Duodenal mucosa (tissue), 2 donors: ENCODE results near the gene TTC39C.

Source experiments
- H3K27ac ChIP-seq: one replicate; pipeline ENCODE4 v1.7.0; 2013; ENCODE audit warnings: low read depth, low read length
- H3K27me3 ChIP-seq, 2 donors: one replicate each; pipeline ENCODE4 v1.7.0; 2013; ENCODE audit warnings: low read length in 2 of 2, control low read depth in 1 of 2; ENCODE audit not compliant: insufficient read depth in 2 of 2, control insufficient read depth in 1 of 2
- H3K36me3 ChIP-seq, 2 donors: one replicate each; pipeline ENCODE4 v1.7.0; 2013; ENCODE audit warnings: low read length in 2 of 2, control low read depth in 1 of 2; ENCODE audit not compliant: insufficient read depth in 2 of 2, control insufficient read depth in 1 of 2
- H3K4me1 ChIP-seq, 2 donors: one replicate each; pipeline ENCODE4 v1.7.0; 2013; ENCODE audit warnings: low read length in 2 of 2, control low read depth in 1 of 2; ENCODE audit not compliant: insufficient read depth in 2 of 2, control insufficient read depth in 1 of 2
- H3K4me3 ChIP-seq, 2 donors: one replicate each; pipeline ENCODE4 v1.7.0; 2013; ENCODE audit warnings: low read length in 2 of 2, low read depth in 1 of 2
- H3K9ac ChIP-seq, 2 donors: one replicate each; pipeline ENCODE4 v1.7.0; 2013; ENCODE audit warnings: low read length in 2 of 2, low read depth in 1 of 2
- H3K9me3 ChIP-seq, 2 donors: one replicate each; pipeline ENCODE4 v1.7.0; 2013; ENCODE audit warnings: low read length in 2 of 2, control low read depth in 1 of 2; ENCODE audit not compliant: control insufficient read depth in 1 of 2

Gene TTC39C

DNA sequence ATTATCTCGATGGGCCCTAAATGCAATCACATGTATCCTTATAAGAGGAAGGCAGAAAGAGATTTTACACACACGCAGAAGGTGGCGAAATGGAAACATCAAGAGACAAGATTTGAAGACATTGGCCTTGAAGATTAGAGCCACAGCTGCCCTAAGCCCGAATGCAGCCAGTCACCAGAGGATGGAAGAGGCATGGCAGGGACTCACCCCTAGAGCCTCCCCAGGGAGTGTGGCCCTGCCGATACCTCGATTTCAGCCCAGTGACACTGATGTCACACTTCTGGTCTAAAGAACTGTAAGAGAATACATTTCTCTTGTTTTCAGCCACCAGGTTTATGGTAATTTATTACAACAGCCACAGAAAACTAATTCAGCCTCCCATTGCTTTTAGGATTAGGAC is 17.4 kb downstream of the TTC39C start:
- Histone ChIP-seq H3K9ac (no peak overlapping the region), H3K27me3 (no peaks in the 10 kb centered on the region), H3K36me3 (no peaks in the 10 kb centered on the region), H3K27ac (no peak overlapping the region), H3K4me3 (no peak overlapping the region), H3K9me3 (no peaks in the 10 kb centered on the region), H3K4me1 (peaks cover 7 to 9% of the 10 kb centered on the region in 2 donors)

DNA sequence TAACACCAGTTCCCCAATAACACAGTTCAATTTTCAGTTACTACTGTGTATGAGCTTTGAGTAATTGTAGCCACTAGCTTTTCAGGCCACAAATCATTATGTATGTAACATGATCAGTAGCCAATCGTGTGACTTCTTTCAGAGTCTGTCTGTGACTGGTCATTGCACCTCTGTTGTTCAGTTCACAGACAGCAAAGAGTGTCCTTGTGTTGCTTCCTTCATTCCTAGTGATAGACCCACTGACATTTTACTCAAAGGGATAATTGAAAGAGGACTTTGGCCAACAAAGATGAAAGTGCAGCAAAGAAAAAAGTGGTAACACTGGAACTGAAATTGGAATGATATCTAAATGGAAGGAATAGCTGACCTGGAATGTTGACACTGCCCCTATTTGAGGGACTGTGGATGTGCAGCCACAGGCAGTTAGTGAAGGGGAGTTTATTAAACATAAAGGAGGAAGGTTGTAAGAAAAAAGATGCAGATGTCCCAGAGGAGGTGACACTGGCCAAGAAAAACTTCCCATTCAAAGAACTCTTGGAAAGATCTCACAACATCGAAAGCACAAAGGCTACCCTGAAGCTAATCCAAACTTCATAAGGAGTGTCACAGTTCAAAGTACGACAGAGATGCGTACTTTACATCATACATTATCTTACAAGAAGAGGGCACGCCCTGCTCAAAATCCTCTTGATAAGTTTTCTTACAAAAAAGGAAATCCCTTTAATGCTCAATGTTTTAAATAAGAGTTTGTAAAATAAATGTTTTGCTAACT is 19.3 kb downstream of the TTC39C start:
- no peaks in the 10 kb centered on the region for H3K27me3 ChIP-seq
- no peak overlapping the region for H3K4me3 ChIP-seq
- peaks cover 7 to 9% of the 10 kb centered on the region in 2 donors for H3K4me1 ChIP-seq
- H3K36me3 ChIP-seq = no peaks in the 10 kb centered on the region
- H3K9ac ChIP-seq = no peak overlapping the region
- no peak overlapping the region for H3K27ac ChIP-seq
- H3K9me3 ChIP-seq = no peaks in the 10 kb centered on the region

DNA sequence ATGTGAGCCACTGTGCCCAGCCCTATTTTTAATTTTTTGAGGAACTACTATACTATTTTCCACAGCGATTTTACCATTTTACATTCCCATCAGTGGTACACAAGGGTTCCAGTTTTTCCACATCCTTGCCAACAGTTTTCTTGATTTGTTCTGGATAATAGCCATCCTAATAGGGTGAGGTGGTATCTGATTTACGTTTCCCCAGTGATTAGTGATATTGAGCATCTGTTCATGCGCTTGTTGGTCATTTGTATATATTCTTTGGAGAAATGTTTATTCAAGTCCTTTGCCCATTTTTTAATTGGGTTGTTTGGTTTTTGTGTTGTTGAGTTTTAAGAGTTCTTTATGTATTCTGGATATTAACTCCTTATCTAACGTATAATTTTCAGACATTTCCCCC is 20.8 kb downstream of the TTC39C start:
- Histone ChIP-seq H3K36me3 (no peaks in the 10 kb centered on the region), H3K4me3 (no peak overlapping the region), H3K27ac (no peak overlapping the region), H3K9ac (no peak overlapping the region), H3K4me1 (peaks cover 7 to 9% of the 10 kb centered on the region in 2 donors), H3K27me3 (no peaks in the 10 kb centered on the region), H3K9me3 (no peaks in the 10 kb centered on the region)

DNA sequence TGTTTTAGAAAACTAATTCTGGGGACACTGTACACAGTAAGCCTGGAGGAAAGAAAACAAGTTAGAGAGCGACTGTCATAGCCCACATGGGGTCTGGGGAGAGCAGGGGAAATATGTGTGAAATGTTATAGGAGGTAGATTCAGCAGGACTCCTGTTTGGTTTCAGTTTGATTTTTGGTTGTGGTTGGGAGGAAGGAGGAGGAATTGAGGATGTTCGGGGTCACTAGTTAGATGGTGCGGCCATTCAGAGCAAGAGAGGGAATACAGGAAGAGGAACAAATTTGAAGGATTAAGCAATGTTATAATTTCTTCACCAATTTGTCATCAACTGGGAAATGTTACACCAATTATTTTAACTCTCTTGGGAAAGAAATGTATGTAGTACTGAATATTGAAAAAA is 25.1 kb downstream of the TTC39C start:
- no peaks in the 10 kb centered on the region for H3K9me3 ChIP-seq
- H3K27ac ChIP-seq = no peak overlapping the region
- no peaks in the 10 kb centered on the region for H3K36me3 ChIP-seq
- H3K27me3 ChIP-seq = no peaks in the 10 kb centered on the region
- H3K9ac ChIP-seq = no peak overlapping the region
- H3K4me3 ChIP-seq = no peak overlapping the region
- no peaks in the 10 kb centered on the region for H3K4me1 ChIP-seq

DNA sequence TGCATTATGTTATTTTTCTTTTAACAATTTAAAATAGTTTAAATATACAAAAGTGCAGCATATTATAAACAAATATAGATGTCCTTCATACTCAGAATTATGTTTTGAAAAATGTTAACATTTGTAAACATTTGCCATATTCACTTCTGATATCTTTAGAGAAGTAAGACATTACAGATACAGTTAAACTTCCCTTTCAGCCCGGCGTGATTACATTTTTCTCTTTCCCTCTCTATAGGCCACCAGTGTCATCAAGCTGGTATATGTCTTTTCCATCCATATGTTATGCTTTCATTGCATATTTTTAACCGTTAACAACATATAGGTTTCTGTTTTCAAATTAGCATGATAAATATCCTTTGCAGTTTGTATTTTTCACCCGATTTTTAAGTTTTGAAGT is 27.1 kb downstream of the TTC39C start:
- Histone ChIP-seq H3K4me3 (no peak overlapping the region), H3K4me1 (no peaks in the 10 kb centered on the region), H3K27ac (no peak overlapping the region), H3K9ac (no peak overlapping the region), H3K36me3 (no peaks in the 10 kb centered on the region), H3K9me3 (no peaks in the 10 kb centered on the region), H3K27me3 (no peaks in the 10 kb centered on the region)

DNA sequence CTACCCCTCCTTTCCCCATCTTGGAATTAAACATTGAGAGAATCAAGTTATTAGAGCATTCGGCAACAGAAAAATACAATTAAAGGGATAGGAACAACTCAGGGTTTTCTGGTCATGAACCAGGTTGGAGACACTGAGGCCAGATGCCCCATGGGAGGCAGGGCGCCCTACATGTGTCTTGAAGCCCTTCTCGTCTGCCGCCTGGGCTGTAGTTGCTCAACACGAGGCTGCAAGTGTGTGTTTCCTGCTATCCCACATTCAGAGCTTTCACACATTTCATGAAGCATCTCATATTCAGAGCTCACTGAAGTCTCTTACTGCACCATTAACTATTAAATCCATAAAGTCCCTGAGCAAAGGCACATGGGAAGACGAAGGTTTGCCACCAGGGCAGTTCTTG is 28.8 kb downstream of the TTC39C start:
- Histone ChIP-seq H3K27ac (no peak overlapping the region), H3K4me1 (no peaks in the 10 kb centered on the region), H3K9me3 (no peaks in the 10 kb centered on the region), H3K9ac (no peak overlapping the region), H3K36me3 (no peaks in the 10 kb centered on the region), H3K4me3 (no peak overlapping the region), H3K27me3 (no peaks in the 10 kb centered on the region)

DNA sequence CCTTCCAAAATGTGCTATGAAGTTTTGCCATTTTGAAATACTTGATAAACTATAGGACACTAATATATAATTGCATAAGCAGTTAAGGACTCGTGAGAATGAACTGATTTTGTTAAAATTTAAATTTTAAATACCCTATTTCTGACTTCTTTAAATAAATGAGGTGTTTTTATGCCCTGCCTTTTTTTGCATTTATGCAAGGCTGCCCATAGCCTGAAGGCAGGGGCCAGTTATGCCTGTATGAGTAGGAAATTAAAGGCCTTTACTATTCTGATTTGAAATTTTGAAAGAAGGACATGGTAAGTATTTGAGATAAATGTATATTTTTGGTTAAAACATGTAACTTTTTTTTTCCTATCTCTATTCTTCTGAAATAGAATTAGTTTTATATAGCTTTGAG is 33.7 kb downstream of the TTC39C start:
- Histone ChIP-seq H3K27me3 (no peaks in the 10 kb centered on the region), H3K36me3 (no peaks in the 10 kb centered on the region), H3K4me3 (no peak overlapping the region), H3K27ac (no peak overlapping the region), H3K4me1 (peaks cover 7 to 19% of the 10 kb centered on the region in 2 donors), H3K9me3 (no peaks in the 10 kb centered on the region), H3K9ac (no peak overlapping the region)

DNA sequence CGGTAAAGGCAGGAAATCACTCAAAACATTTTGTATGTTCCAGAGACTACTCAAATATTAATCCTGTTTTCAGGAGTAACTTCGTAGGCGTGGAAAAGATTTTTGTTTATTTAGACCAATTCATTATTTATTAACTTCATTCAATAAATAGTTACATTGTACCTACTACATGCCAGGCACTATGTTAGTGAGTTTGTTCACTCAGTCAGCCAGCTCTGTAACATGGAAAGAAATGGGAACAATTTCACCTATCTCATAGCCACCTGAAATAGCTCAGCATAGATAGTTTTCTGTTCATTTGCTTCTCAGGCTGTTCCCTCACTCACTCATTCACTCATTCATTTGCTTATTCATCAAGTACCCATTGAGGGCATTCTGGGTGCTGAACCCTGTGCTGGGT is 34.6 kb downstream of the TTC39C start:
- Histone ChIP-seq H3K9ac (no peak overlapping the region), H3K27ac (no peak overlapping the region), H3K4me3 (no peak overlapping the region), H3K27me3 (no peaks in the 10 kb centered on the region), H3K9me3 (no peaks in the 10 kb centered on the region), H3K36me3 (no peaks in the 10 kb centered on the region), H3K4me1 (peaks cover 7 to 19% of the 10 kb centered on the region in 2 donors)

DNA sequence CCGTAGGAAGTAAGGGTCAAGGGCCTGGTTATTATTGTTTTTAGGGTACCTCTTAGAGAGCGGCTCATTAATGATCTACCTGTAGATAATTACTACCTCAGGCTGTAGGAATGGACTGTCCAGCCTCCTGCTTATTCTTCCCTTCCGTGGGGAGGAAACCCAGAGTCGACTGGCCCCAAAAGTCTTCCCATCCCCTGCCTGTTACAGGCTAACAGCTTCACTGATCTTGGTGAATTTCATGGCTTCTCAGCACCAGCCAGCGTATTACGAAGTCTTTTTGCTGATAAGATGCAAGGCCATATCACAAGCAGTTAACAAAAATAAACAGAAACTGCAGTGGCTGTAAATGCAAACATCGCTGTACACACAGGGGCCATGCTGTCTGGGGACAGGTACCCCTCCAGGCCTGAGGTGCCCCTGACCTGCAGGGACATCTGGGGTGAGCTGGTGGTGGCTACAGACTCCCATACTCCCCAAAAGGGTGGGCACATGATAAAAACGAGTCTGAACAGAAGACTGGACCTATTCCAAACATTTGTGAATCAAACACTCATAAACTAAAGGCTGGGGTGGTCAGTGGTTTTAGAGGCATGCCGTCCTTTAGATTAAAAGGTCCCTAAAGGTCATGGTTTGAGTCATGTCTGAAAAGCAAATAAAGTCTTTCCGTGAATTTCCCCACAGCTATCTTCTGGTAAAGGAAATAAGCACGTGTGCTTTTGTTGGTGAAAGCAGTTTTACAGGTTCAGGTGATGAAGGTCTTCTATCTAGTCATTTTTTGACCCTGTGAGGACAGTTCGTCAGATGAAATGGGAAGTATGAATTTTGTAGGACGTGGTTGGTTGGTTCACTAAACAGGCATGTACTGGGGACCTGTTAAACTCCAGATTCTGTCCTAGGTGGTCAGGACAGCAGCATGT is 36.7 kb downstream of the TTC39C start:
- H3K4me3 ChIP-seq = peak overlapping the region in 1 of 2 donors; percentile 10
- H3K27me3 ChIP-seq = no peaks in the 10 kb centered on the region
- no peaks in the 10 kb centered on the region for H3K36me3 ChIP-seq
- H3K27ac ChIP-seq = no peak overlapping the region
- H3K9me3 ChIP-seq = no peaks in the 10 kb centered on the region
- peaks cover 7 to 19% of the 10 kb centered on the region in 2 donors for H3K4me1 ChIP-seq
- peak overlapping the region in 1 of 2 donors; percentile 2 for H3K9ac ChIP-seq

DNA sequence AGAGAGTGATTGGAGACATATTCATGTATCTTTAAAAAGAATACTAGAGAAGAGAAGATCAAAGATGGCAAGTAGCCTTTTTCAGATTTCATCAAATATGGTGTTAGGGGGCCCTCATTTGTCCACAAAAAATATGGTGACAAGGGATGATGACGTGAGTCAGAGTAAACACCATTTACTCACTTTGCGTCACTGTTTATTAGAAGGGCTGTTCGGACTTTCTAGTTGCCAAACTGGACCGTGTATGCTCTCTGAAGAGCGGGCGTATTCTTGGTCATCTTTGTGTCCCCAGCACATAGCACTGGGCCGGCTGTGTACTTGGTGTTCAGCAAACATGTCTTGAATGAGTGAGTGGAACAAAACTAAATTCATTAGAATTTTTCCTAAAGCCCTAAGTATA is 37.5 kb downstream of the TTC39C start:
- no peak overlapping the region for H3K9ac ChIP-seq
- H3K4me3 ChIP-seq = no peak overlapping the region
- no peaks in the 10 kb centered on the region for H3K36me3 ChIP-seq
- no peaks in the 10 kb centered on the region for H3K27me3 ChIP-seq
- H3K27ac ChIP-seq = no peak overlapping the region
- peaks cover 7 to 19% of the 10 kb centered on the region in 2 donors for H3K4me1 ChIP-seq
- no peaks in the 10 kb centered on the region for H3K9me3 ChIP-seq
